Activated T-cell treated with anti-CD3 and anti-CD28 coated beads, Interleukin-2, amount 50 U/mL, for 72 hours (primary cell): ENCODE measurements around the gene ANKRD31. TPM values are rescaled to one million over a fixed set of nuclear protein-coding genes. Genes with fewer than 3 reads are reported as not detected.
"Not testable (repeated sequence)": the region's sequence is repeated elsewhere in the genome, so short reads cannot be mapped to it uniquely, and the experiment has no call there.

Experiments
- ATAC-seq, 2 donors: fragments of 150-1000 bp; cut with Tn5 transposase; replicated peaks in 1 of 2; 2 replicates each; pipeline ENCODE4 v1.10.0; 2021; ENCODE audit warnings: moderate library complexity in 2 of 2, mild to moderate bottlenecking in 1 of 2
- DNase-seq, 2 donors: peaks; one replicate each; pipeline ENCODE4 v3.0.0; 2021 to 2022; ENCODE audit warnings: mixed read lengths in 1 of 2
- H3K27ac Mint-ChIP-seq: one replicate; pipeline ENCODE4 v1.8.0; 2022; ENCODE audit warnings: mild to moderate bottlenecking, moderate library complexity, mixed read lengths
- H3K27me3 Mint-ChIP-seq: one replicate; pipeline ENCODE4 v1.8.0; 2022; ENCODE audit warnings: low read depth, mixed read lengths
- H3K36me3 Mint-ChIP-seq, 2 donors: one replicate each; pipeline ENCODE4 v1.8.0; 2022; ENCODE audit warnings: mixed read lengths in 2 of 2, mild to moderate bottlenecking in 1 of 2; ENCODE audit not compliant: insufficient read depth in 2 of 2
- H3K4me1 Mint-ChIP-seq: one replicate; pipeline ENCODE4 v1.8.0; 2022; ENCODE audit warnings: low read depth, mixed read lengths
- H3K4me3 Mint-ChIP-seq, 2 donors: one replicate each; pipeline ENCODE4 v1.8.0; 2022; ENCODE audit warnings: mild to moderate bottlenecking in 2 of 2, mixed read lengths in 2 of 2, moderate library complexity in 2 of 2
- H3K9me3 Mint-ChIP-seq, 2 donors: one replicate each; pipeline ENCODE4 v1.8.0; 2022; ENCODE audit warnings: mixed read lengths in 2 of 2
- total RNA-seq, 2 donors: library from RNA; stranded (reverse); gene quantifications; one replicate each; pipeline ENCODE4 v1.2.3, GENCODE V29; 2022

ANKRD31 gene
- total RNA-seq, 2 donors from 2014 or later = 0.58 to 0.65 TPM

DNA sequence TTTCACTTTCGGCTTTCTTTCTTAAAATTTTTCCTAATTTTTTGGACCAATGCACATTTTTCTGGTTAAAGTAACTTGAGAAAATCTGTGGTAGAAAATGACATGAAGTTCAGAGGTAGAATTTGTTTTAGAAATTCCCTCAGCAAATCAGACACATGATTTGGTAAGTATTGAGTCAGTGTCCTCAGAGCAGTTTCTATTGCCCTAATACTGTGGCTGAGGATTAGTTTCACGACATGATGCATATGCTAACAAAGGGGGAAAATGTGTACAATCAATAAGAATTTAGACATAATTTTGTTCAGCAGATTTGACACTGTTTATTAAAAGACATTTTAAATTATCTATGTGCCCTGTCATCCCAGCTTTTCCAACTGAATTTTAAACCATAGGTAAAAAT lies 128.2 kb downstream of the ANKRD31 start:
- Mint-ChIP-seq H3K9me3 (peaks cover 0 to under 1% of the 10 kb centered on the region in 2 donors), H3K27ac (no peak overlapping the region), H3K4me3 (no peak overlapping the region), H3K36me3 (peaks cover 0 to under 1% of the 10 kb centered on the region in 2 donors), H3K4me1 (peaks cover 21% of the 10 kb centered on the region), H3K27me3 (no peaks in the 10 kb centered on the region)
- DNase-seq = no peak
- no peak for ATAC-seq

DNA sequence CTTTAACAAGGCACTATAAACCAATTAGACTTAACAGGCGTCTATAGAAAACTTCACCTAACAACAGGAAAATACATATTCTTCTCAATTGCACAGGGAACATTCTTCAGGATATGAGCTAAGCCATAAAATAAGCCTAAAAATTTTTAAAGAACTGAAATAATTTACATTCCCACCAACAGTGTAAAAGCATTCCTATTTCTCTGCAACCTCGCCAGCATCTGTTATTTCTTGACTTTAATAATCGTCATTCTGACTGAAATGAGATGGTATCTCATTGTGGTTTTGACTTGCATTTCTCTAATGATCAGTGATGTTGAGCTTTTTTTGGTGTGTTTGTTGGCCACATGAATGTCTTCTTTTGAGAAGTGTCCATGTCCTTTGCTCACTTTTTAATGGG lies 140.7 kb downstream of the ANKRD31 start:
- ATAC-seq, H3K27ac Mint-ChIP-seq, H3K36me3 Mint-ChIP-seq, H3K4me3 Mint-ChIP-seq, H3K9me3 Mint-ChIP-seq, DNase-seq, H3K27me3 Mint-ChIP-seq: not testable (repeated sequence)
- H3K4me1 Mint-ChIP-seq = peaks cover 14% of the 10 kb centered on the region

GRCh38 chr5:75091597-75091996 lies 145.1 kb downstream of the ANKRD31 start:
- Mint-ChIP-seq H3K4me1 (peaks cover 38% of the 10 kb centered on the region), H3K27ac (no peak overlapping the region), H3K9me3 (peaks cover 0 to 5% of the 10 kb centered on the region in 2 donors), H3K36me3 (no peaks in the 10 kb centered on the region), H3K4me3 (no peak overlapping the region), H3K27me3 (no peaks in the 10 kb centered on the region)
- ATAC-seq = no peak
- DNase-seq = no peak

GRCh38 chr5:75089662-75090061 lies 147.0 kb downstream of the ANKRD31 start:
- Mint-ChIP-seq H3K4me1 (peaks cover 24% of the 10 kb centered on the region), H3K4me3 (no peak overlapping the region), H3K27ac (peak overlapping the region; percentile 41), H3K9me3 (peaks cover 0 to 5% of the 10 kb centered on the region in 2 donors), H3K36me3 (no peaks in the 10 kb centered on the region), H3K27me3 (no peaks in the 10 kb centered on the region)
- no peak for ATAC-seq
- no peak for DNase-seq

DNA sequence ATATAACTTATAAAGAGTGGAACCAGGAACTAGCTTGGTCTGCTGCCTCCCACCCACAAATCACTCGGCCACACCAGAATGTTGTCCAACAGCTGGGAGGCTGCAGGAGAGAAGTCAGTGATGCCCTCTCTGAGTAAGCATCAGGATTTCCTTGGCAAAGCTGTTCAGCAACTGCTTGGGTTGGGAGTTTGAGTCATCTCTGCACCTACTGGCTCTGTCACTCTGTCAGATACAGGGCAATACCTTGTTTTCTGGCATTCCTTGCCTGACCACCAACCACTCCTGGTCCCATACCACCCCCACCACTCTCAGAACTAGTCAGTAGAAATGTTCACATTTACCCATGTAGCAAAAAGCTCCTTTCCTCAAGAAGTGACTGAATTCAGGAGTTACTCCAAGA lies 147.5 kb downstream of the ANKRD31 start:
- no peak overlapping the region for H3K27ac Mint-ChIP-seq
- H3K27me3 Mint-ChIP-seq = no peaks in the 10 kb centered on the region
- H3K4me3 Mint-ChIP-seq = no peak overlapping the region
- H3K36me3 Mint-ChIP-seq = no peaks in the 10 kb centered on the region
- peak; percentile 96 to 97 for ATAC-seq
- peaks cover 24% of the 10 kb centered on the region for H3K4me1 Mint-ChIP-seq
- H3K9me3 Mint-ChIP-seq = peaks cover 0 to 5% of the 10 kb centered on the region in 2 donors
- DNase-seq = peak; percentile 31 to 65

DNA sequence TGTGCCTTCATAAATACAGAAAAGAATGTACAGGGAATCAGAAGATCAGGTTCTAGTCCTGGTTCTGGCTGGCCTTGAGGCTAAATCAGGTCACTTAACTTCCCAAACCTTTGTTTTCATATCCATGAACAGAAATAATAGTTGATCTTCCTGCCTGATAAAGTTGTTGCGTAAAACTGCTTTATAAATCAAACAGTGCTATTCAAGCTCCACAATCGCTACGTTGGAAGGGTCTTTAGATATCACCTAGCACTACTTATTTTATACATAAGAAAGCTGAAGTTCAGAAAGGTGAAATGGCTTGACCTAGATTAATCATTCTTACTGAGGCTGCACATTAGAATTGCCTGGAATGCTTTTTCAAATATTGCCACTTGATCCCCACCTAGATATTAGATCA lies 148.0 kb downstream of the ANKRD31 start:
- ATAC-seq (no peak), DNase-seq (no peak)
- H3K36me3 Mint-ChIP-seq = no peaks in the 10 kb centered on the region
- peaks cover 0 to 5% of the 10 kb centered on the region in 2 donors for H3K9me3 Mint-ChIP-seq
- H3K27ac Mint-ChIP-seq = peak overlapping the region; percentile 29
- H3K4me3 Mint-ChIP-seq = no peak overlapping the region
- H3K27me3 Mint-ChIP-seq = no peaks in the 10 kb centered on the region
- H3K4me1 Mint-ChIP-seq = peaks cover 24% of the 10 kb centered on the region

DNA sequence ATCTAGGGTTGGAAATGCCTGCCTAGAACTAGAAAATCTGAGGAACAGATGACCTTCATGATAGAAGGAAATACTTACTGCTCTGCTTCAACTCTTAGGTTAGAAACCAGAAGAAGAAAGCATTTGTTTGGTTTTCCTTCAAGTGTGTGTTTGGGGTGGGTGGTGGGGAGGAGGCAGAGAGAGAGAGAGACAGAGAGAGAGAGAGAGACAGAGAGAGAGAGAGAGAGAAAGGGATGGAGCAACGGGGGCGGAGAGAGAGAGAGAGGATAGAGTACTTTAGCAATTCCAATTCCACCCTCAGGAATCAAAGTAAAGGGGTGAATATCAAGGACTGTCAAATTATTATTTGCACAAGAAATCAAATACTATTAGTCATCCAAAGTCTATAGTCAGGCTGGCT lies 155.2 kb downstream of the ANKRD31 start:
- H3K27ac Mint-ChIP-seq = no peak overlapping the region
- H3K27me3 Mint-ChIP-seq = no peaks in the 10 kb centered on the region
- no peak for DNase-seq
- no peaks in the 10 kb centered on the region for H3K36me3 Mint-ChIP-seq
- H3K4me3 Mint-ChIP-seq = no peak overlapping the region
- ATAC-seq = no peak
- no peaks in the 10 kb centered on the region for H3K9me3 Mint-ChIP-seq
- H3K4me1 Mint-ChIP-seq = peaks cover 10% of the 10 kb centered on the region

GRCh38 chr5:75079346-75079745 lies 157.3 kb downstream of the ANKRD31 start:
- not testable (repeated sequence) for H3K9me3 Mint-ChIP-seq, ATAC-seq, H3K27ac Mint-ChIP-seq, DNase-seq, H3K27me3 Mint-ChIP-seq, H3K4me3 Mint-ChIP-seq, H3K36me3 Mint-ChIP-seq
- peaks cover 20% of the 10 kb centered on the region for H3K4me1 Mint-ChIP-seq

DNA sequence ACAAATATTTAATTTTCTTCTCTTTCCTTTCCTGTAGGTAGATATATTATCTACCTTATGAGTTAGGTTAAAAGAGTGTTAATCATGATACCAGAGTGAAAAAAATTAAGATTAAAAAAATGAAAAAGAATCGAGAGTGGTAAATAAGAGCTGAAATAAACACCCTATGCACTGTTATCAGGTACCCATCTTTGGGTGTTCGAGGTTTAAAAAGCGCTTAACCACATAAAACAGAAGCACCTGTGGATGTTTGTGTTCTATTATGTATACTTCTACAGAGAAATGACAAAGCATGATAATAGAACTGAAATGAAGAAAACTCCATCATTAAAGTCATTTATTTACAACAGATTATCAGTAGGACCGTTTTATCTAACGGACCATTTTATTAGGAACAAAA lies 158.7 kb downstream of the ANKRD31 start:
- no peaks in the 10 kb centered on the region for H3K27me3 Mint-ChIP-seq
- no peaks in the 10 kb centered on the region for H3K9me3 Mint-ChIP-seq
- H3K4me1 Mint-ChIP-seq = peaks cover 20% of the 10 kb centered on the region
- ATAC-seq = no peak
- H3K4me3 Mint-ChIP-seq = no peak overlapping the region
- no peak overlapping the region for H3K27ac Mint-ChIP-seq
- no peak for DNase-seq
- no peaks in the 10 kb centered on the region for H3K36me3 Mint-ChIP-seq

DNA sequence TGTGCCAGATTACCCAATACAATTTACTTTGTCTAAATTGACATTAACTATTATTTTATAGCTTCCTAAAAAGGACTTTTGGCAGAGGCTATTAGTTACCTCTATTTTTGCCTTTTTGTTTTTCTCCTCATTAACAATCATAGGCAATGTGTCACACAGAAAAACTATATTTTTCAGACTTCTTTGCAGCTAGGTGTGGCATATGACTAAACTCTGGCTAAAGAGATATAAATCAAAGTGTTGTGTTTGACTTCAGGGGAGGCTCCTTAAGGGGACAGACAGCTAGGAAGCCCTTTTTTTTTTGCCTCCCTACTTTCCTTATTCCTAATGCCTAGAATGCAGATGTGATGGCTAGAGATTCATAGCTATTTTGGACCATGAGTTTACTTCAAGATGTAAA lies 164.6 kb downstream of the ANKRD31 start:
- Mint-ChIP-seq H3K36me3 (no peaks in the 10 kb centered on the region), H3K9me3 (no peaks in the 10 kb centered on the region), H3K4me1 (peaks cover 11% of the 10 kb centered on the region), H3K4me3 (no peak overlapping the region), H3K27ac (no peak overlapping the region), H3K27me3 (no peaks in the 10 kb centered on the region)
- DNase-seq (no peak), ATAC-seq (no peak)

- no peak for DNase-seq
- no peak overlapping the region for H3K27ac Mint-ChIP-seq
- ATAC-seq = no peak
- no peaks in the 10 kb centered on the region for H3K27me3 Mint-ChIP-seq
- H3K36me3 Mint-ChIP-seq = no peaks in the 10 kb centered on the region
- no peak overlapping the region for H3K4me3 Mint-ChIP-seq
- H3K9me3 Mint-ChIP-seq = no peaks in the 10 kb centered on the region
- H3K4me1 Mint-ChIP-seq = peaks cover 15% of the 10 kb centered on the region
Observed at GRCh38 chr5:75071100-75071499, 165.6 kb downstream of the ANKRD31 start.

- Mint-ChIP-seq H3K4me3 (no peak overlapping the region), H3K9me3 (no peaks in the 10 kb centered on the region), H3K27ac (no peak overlapping the region), H3K36me3 (peaks cover 0 to under 1% of the 10 kb centered on the region in 2 donors), H3K4me1 (peaks cover 25% of the 10 kb centered on the region), H3K27me3 (no peaks in the 10 kb centered on the region)
- DNase-seq = no peak
- ATAC-seq = no peak
Observed at GRCh38 chr5:75067434-75067833, 169.2 kb downstream of the ANKRD31 start.

DNA sequence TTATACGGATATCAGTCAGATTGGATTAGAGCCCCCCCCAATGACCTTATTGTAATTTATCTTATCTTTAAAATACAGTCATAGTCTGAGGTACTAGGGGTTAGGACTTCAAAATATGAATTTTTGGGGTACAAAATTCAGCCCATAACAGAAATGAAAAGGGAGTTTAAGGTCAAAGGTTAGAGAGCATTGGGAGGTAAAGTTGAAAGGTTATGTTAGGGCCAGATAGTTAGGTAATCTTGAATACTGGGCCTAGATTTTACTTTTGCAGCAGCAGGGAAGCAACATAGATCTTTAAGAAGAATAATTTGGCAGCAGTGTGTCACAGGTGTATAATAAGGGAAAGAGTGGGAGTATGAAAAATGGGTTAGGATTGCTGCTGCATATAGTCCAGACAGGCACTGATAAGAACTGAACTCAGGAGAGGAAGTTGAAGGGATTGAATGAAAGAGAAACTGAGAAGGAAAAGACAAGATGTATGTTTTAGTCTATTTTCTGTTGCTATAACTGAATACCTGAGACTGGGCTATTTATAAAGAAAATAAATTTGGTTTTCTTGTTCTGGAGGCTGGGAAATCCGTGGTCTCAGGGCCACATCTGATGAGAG lies 173.7 kb downstream of the ANKRD31 start:
- no peak for DNase-seq
- ATAC-seq = no peak
- Mint-ChIP-seq H3K36me3 (peaks cover 1 to 3% of the 10 kb centered on the region in 2 donors), H3K4me3 (no peak overlapping the region), H3K4me1 (peaks cover 61% of the 10 kb centered on the region), H3K27me3 (no peaks in the 10 kb centered on the region), H3K9me3 (peaks cover 0 to 4% of the 10 kb centered on the region in 2 donors), H3K27ac (peak overlapping the region; percentile 48)

- Mint-ChIP-seq H3K9me3 (peaks cover 0 to 4% of the 10 kb centered on the region in 2 donors), H3K27ac (peak overlapping the region; percentile 40), H3K4me3 (peak overlapping the region; percentile 38 to 61), H3K36me3 (peaks cover 1 to 3% of the 10 kb centered on the region in 2 donors), H3K4me1 (peaks cover 75% of the 10 kb centered on the region), H3K27me3 (no peaks in the 10 kb centered on the region)
- ATAC-seq (peak; percentile 83 to 87), DNase-seq (peak; percentile 30 to 56)
Observed at GRCh38 chr5:75059912-75060545, 176.6 kb downstream of the ANKRD31 start.
